GM12878 (cell line): ENCODE measurements around the gene TNP2. TPM values are rescaled to one million over a fixed set of nuclear protein-coding genes. Genes with fewer than 3 reads are reported as not detected.

Experiments used
- ATAC-seq: fragments of 200-7000 bp; cut with Tn5 transposase; 3 replicates; pipeline ENCODE4 v1.9.1; 2020; ENCODE audit warnings: mild to moderate bottlenecking, moderate library complexity
- BruUV-seq: library from RNA; stranded (reverse); fragments of 400-500 nt; replicated peaks from 2 replicates; lab custom pipeline; 2021; lab: Mats Ljungman, UMichigan
- CTCF ChIA-PET: fragments of 300-600 bp; sonication (Branson Sonifier 250); formaldehyde crosslinking; extraction: SDS; loops from one replicate; lab custom pipeline; 2021; ENCODE audit warnings: inconsistent platforms; lab: Yijun Ruan, JAX
- POLR2A ChIA-PET: fragments of 350-600 bp; formaldehyde crosslinking; extraction: SDS; loops from one replicate; lab custom pipeline; 2021; ENCODE audit warnings: inconsistent platforms; lab: Charles Lee
- RAD21 ChIA-PET: fragments of 300-600 bp; sonication (Branson Sonifier 250); formaldehyde crosslinking; loops from one replicate; lab custom pipeline; 2023; ENCODE audit warnings: antibody characterized with exemption; ENCODE audit not compliant: unreplicated experiment; lab: Charles Lee
- SMC1A ChIA-PET: fragments of 300-600 bp; sonication (Branson Sonifier 250); formaldehyde crosslinking; loops from one replicate; lab custom pipeline; 2023; ENCODE audit not compliant: unreplicated experiment, uncharacterized antibody; lab: Charles Lee
- DNase-seq: peaks from one replicate; pipeline ENCODE4 v3.0.0-alpha.2; 2011; ENCODE audit warnings: low read depth, low spot score
- FAIRE-seq: peaks from 3 replicates; lab custom pipeline; 2011; peaks lifted over from hg19 to GRCh38; lab: Jason Lieb, UNC
- H2AFZ ChIP-seq: 2 replicates; pipeline ENCODE4 v1.6.0; 2011; ENCODE audit warnings: low read depth, low read length, control low read depth; ENCODE audit not compliant: control insufficient read depth
- H3K27ac ChIP-seq: 2 replicates; pipeline ENCODE4 v1.5.1; 2011; ENCODE audit warnings: control low read depth; ENCODE audit not compliant: control insufficient read depth, insufficient read depth
- H3K27me3 ChIP-seq, 2 experiments: replicated peaks in 1 of 2; 2 replicates each; pipeline versions ENCODE4 v1.6.0 to v1.6.1; 2011; ENCODE audit warnings: low read length in 1 of 2; ENCODE audit not compliant: control insufficient read depth in 2 of 2, insufficient read depth in 2 of 2
- H3K36me3 ChIP-seq, 2 experiments: 2 replicates each; pipeline ENCODE4 v1.5.1; 2011; ENCODE audit warnings: low read length in 1 of 2; ENCODE audit not compliant: control insufficient read depth in 2 of 2, insufficient read depth in 2 of 2
- H3K4me1 ChIP-seq: 2 replicates; pipeline ENCODE4 v1.6.1; 2011; ENCODE audit warnings: mild to moderate bottlenecking, low read length, moderate library complexity, mixed read lengths; ENCODE audit not compliant: control insufficient read depth, insufficient read depth
- H3K4me2 ChIP-seq: 2 replicates; pipeline ENCODE4 v1.6.0; 2011; ENCODE audit warnings: control low read depth; ENCODE audit not compliant: control insufficient read depth, insufficient read depth
- H3K4me3 ChIP-seq: fragments of 200-600 bp; sonication (generic); 2 replicates; pipeline ENCODE4 v1.5.1; 2016
- H3K79me2 ChIP-seq: 2 replicates; pipeline ENCODE4 v1.6.0; 2011; ENCODE audit warnings: low read length; ENCODE audit not compliant: control insufficient read depth, insufficient read depth
- H3K9ac ChIP-seq: 2 replicates; pipeline ENCODE4 v1.8.0; 2011; ENCODE audit warnings: low read length, control low read depth, mixed read lengths; ENCODE audit not compliant: control insufficient read depth, insufficient read depth
- H3K9me3 ChIP-seq: replicated peaks from 3 replicates; pipeline ENCODE4 v1.5.1; 2011; ENCODE audit warnings: mild to moderate bottlenecking, low read length; ENCODE audit not compliant: control insufficient read depth, insufficient read depth
- H4K20me1 ChIP-seq: 2 replicates; pipeline ENCODE4 v1.6.0; 2011; ENCODE audit not compliant: control insufficient read depth, insufficient read depth
- CREM ChIP-seq: IDR thresholded peaks from 2 replicates; pipeline ENCODE4 v1.6.1; 2014; ENCODE audit warnings: antibody characterized with exemption, low read depth
- DPF2 ChIP-seq: fragments of 450-650 bp; IDR thresholded peaks from 2 replicates; pipeline ENCODE4 v1.6.1; 2017; ENCODE audit warnings: mild to moderate bottlenecking
- FOXM1 ChIP-seq: IDR thresholded peaks from 2 replicates; pipeline ENCODE4 v1.6.1; 2012; ENCODE audit warnings: low read depth, mild to moderate bottlenecking, inconsistent platforms, low read length, moderate library complexity
- HDAC6 ChIP-seq: fragments of 200-600 bp; sonication (generic); IDR thresholded peaks from one replicate; pipeline ENCODE4 v1.8.0; 2017; ENCODE audit warnings: antibody characterized with exemption; ENCODE audit not compliant: unreplicated experiment
- IRF4 ChIP-seq: IDR thresholded peaks from 2 replicates; pipeline ENCODE4 v1.6.1; 2011; ENCODE audit warnings: low read depth, low read length
- MYB ChIP-seq: fragments of 150-350 bp; IDR thresholded peaks from 2 replicates; pipeline ENCODE4 v1.6.1; 2014; ENCODE audit warnings: mild to moderate bottlenecking, low read depth, low read length, borderline replicate concordance
- NR2F1 ChIP-seq: fragments of 450-650 bp; conservative IDR thresholded peaks from 2 replicates; pipeline ENCODE4 v1.6.1; 2017; ENCODE audit warnings: mild to moderate bottlenecking
- RAD21 ChIP-seq: IDR thresholded peaks from 2 replicates; pipeline ENCODE4 v1.6.1; 2011; ENCODE audit warnings: mild to moderate bottlenecking, low read depth, low read length, moderate library complexity; ENCODE audit not compliant: insufficient read depth
- RCOR1 ChIP-seq: conservative IDR thresholded peaks from 2 replicates; pipeline ENCODE4 v1.6.1; 2012; ENCODE audit warnings: low read depth, low read length, improper control_type of control experiment
- RUNX3 ChIP-seq: IDR thresholded peaks from 2 replicates; pipeline ENCODE4 v1.6.1; 2012; ENCODE audit warnings: low read length, inconsistent platforms
- SPI1 ChIP-seq: IDR thresholded peaks from 2 replicates; pipeline ENCODE4 v1.6.1; 2011; ENCODE audit warnings: low read depth, mild to moderate bottlenecking, low read length, moderate library complexity, borderline replicate concordance; ENCODE audit not compliant: insufficient read depth
- STAT3 ChIP-seq: IDR thresholded peaks from 2 replicates; pipeline ENCODE4 v1.6.1; 2011; ENCODE audit warnings: low read depth, low read length, improper control_type of control experiment
- SUZ12 ChIP-seq: fragments of 200-600 bp; sonication (generic); IDR thresholded peaks from one replicate; pipeline ENCODE4 v1.6.1; 2018; ENCODE audit warnings: antibody characterized with exemption, mild to moderate bottlenecking; ENCODE audit not compliant: unreplicated experiment
- ZNF384 ChIP-seq: IDR thresholded peaks from 2 replicates; pipeline ENCODE4 v1.6.1; 2012; ENCODE audit warnings: low read depth, mild to moderate bottlenecking, low read length, improper control_type of control experiment, borderline replicate concordance
- WGBS: methylation state at CpG from one replicate; pipeline ENCODE4 v1.1.6; 2016; ENCODE audit warnings: low lambda C conversion rate; ENCODE audit not compliant: insufficient replicate concordance, insufficient coverage; ENCODE audit errors: missing lambda C conversion rate; 5-methylcytosine and 5-hydroxymethylcytosine counted together
- in situ Hi-C: fragments of 300-500 bp; cut with MboI; formaldehyde crosslinking; loops from 9 replicates; pipeline ENCODE4 v1.14.3; 2018; ENCODE audit warnings: mixed read lengths
- intact Hi-C: fragments of 100-400 bp; cut with micrococcal nuclease; formaldehyde crosslinking; loops from one replicate; pipeline ENCODE4 v1.14.2; 2022; ENCODE audit not compliant: unreplicated experiment
- polyA plus RNA-seq, 11 experiments: library from polyadenylated mRNA; depleted of rRNA in 4 of 11; unstranded in 6 of 11; stranded (reverse) in 5 of 11; fragments of >200 nt; fragmentation: Nextera tagmentation in 4 of 11; fragmentation: Illumina TruSeq in 1 of 11; extraction: Ambion mirVana in 4 of 11; extraction: Trizol in 1 of 11; gene quantifications; 1 replicate in 1 of 11; 2 replicates in 10 of 11; pipeline versions ENCODE4 v1.2.1 to v1.2.3, GENCODE V29; 2011 to 2016; ENCODE audit warnings: inconsistent platforms in 2 of 11, missing spikeins in 2 of 11, low read depth in 1 of 11
- total RNA-seq, 4 experiments: library from RNA; depleted of rRNA in 3 of 4; stranded (reverse); fragments of >200 nt in 3 of 4; fragmentation: Illumina TruSeq in 1 of 4; extraction: Trizol in 1 of 4; gene quantifications; 2 replicates each; pipeline versions ENCODE4 v1.2.1 to v1.2.3, GENCODE V29; 2013 to 2021
- TF ChIP-seq, protein P1 (sequence below): fragments of 450-650 bp; IDR thresholded peaks from 2 replicates; pipeline ENCODE4 v1.6.1; 2017; ENCODE audit warnings: low read depth, mild to moderate bottlenecking, moderate library complexity
- TF ChIP-seq, protein P2 (sequence below): IDR thresholded peaks from 2 replicates; pipeline ENCODE4 v1.6.1; 2012; ENCODE audit warnings: mild to moderate bottlenecking, low read depth, low read length
- TF ChIP-seq, protein P3 (sequence below): fragments of 450-650 bp; IDR thresholded peaks from 2 replicates; pipeline ENCODE4 v1.6.1; 2017; ENCODE audit warnings: mild to moderate bottlenecking

Gene TNP2
- total and polyA plus RNA-seq, 10 of the 15 experiments (the other 5 are each of a cell fraction or from before 2014, with no cell fraction given): not detected

DNA sequence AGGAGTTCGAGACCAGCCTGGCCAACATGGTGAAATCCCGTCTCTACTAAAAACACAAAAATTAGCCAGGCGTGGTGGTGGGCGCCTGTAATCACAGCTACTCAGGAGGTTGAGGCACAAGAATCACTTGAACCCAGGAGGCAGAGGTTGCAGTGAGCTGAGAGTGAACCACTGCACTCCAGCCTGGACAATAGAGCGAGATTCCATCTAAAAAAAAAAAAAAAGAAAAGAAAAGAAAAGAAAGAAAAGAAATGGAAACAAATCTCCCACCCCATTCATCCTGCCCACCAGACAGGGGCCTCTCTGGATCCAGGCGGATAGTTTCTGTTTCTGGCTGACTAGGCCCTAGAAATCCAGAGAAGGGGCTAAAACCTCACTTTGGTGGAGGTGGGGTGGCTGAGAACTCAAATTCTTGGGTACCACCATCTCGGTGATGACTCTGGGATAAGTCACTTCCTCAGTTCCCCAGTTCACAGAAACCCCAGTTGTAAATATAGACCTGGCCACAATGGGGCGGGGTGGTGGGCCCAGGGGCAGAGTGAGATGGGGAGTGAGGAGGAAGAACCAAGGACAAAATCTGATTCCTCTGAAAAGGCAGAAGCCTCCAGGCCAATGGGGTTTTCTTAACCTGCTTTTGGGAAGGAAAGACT, 35.3 kb downstream of the TNP2 start:
- H3K9me3 ChIP-seq: no peaks in the 10 kb centered on the region
- ChIA-PET POLR2A (interaction anchor here (0.9 to 2.9 kb wide), 5 partner anchors 20 to 268 kb away, joined by 3 to 11 read pairs (median 3); partner anchors contain the start of gene SOCS1), SMC1A (interaction anchor here (0.6 to 2.4 kb wide), 9 partner anchors 9 to 188 kb away, joined by 3 to 14 read pairs (median 4); partner anchors contain the start of gene SOCS1), RAD21 (interaction anchor here (0.7 to 3.0 kb wide), 8 partner anchors 9 to 123 kb away, joined by 3 to 14 read pairs (median 6); partner anchors contain the start of gene SOCS1), CTCF (interaction anchor here (0.6 to 3.2 kb wide), 7 partner anchors 13 to 280 kb away, joined by 3 to 6 read pairs (median 4); no protein-coding TSS in a partner anchor)
- no peak overlapping the region for H3K9ac ChIP-seq
- H3K36me3 ChIP-seq: no peaks in the 10 kb centered on the region
- peaks cover 26% of the 10 kb centered on the region for H3K4me1 ChIP-seq
- FAIRE-seq: no peak
- no peak overlapping the region for H2AFZ ChIP-seq
- in situ Hi-C loops: no loop called here
- peak overlapping the region; percentile 74 for H3K27ac ChIP-seq
- no peaks in the 10 kb centered on the region for H4K20me1 ChIP-seq
- intact Hi-C loops: no loop called here
- ATAC-seq: peak; percentile 47
- no peak for DNase-seq
- BruUV-seq: TSS peak; percentile 50
- no peak overlapping the region for H3K4me3 ChIP-seq
- no peaks in the 10 kb centered on the region for H3K79me2 ChIP-seq
- WGBS: 16% methylated on average over 7 of the region's 8 CpGs
- H3K27me3 ChIP-seq: no peaks in the 10 kb centered on the region
- peak overlapping the region; percentile 83 for H3K4me2 ChIP-seq
- no peak for TF ChIP-seq ZNF384
- TF ChIP-seq FOXM1: no peak
- TF ChIP-seq RUNX3: peak; percentile 31; the same call in 1 of the 2 replicates
- TF ChIP-seq, protein P1, sequence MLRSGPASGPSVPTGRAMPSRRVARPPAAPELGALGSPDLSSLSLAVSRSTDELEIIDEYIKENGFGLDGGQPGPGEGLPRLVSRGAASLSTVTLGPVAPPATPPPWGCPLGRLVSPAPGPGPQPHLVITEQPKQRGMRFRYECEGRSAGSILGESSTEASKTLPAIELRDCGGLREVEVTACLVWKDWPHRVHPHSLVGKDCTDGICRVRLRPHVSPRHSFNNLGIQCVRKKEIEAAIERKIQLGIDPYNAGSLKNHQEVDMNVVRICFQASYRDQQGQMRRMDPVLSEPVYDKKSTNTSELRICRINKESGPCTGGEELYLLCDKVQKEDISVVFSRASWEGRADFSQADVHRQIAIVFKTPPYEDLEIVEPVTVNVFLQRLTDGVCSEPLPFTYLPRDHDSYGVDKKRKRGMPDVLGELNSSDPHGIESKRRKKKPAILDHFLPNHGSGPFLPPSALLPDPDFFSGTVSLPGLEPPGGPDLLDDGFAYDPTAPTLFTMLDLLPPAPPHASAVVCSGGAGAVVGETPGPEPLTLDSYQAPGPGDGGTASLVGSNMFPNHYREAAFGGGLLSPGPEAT: no peak
- no peak for TF ChIP-seq MYB
- TF ChIP-seq DPF2: no peak
- no peak for TF ChIP-seq SUZ12
- no peak for TF ChIP-seq HDAC6
- peak; percentile 27; the same call in 1 of the 2 replicates for TF ChIP-seq SPI1
- peak; percentile 9; the same call in 1 of the 2 replicates for TF ChIP-seq RAD21
- no peak for TF ChIP-seq RCOR1
- TF ChIP-seq, protein P2, sequence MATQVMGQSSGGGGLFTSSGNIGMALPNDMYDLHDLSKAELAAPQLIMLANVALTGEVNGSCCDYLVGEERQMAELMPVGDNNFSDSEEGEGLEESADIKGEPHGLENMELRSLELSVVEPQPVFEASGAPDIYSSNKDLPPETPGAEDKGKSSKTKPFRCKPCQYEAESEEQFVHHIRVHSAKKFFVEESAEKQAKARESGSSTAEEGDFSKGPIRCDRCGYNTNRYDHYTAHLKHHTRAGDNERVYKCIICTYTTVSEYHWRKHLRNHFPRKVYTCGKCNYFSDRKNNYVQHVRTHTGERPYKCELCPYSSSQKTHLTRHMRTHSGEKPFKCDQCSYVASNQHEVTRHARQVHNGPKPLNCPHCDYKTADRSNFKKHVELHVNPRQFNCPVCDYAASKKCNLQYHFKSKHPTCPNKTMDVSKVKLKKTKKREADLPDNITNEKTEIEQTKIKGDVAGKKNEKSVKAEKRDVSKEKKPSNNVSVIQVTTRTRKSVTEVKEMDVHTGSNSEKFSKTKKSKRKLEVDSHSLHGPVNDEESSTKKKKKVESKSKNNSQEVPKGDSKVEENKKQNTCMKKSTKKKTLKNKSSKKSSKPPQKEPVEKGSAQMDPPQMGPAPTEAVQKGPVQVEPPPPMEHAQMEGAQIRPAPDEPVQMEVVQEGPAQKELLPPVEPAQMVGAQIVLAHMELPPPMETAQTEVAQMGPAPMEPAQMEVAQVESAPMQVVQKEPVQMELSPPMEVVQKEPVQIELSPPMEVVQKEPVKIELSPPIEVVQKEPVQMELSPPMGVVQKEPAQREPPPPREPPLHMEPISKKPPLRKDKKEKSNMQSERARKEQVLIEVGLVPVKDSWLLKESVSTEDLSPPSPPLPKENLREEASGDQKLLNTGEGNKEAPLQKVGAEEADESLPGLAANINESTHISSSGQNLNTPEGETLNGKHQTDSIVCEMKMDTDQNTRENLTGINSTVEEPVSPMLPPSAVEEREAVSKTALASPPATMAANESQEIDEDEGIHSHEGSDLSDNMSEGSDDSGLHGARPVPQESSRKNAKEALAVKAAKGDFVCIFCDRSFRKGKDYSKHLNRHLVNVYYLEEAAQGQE: no peak
- TF ChIP-seq CREM: 0 out of 2 replicates have a peak, but pooled peaks have one; percentile 4
- no peak for TF ChIP-seq STAT3
- TF ChIP-seq, protein P3, sequence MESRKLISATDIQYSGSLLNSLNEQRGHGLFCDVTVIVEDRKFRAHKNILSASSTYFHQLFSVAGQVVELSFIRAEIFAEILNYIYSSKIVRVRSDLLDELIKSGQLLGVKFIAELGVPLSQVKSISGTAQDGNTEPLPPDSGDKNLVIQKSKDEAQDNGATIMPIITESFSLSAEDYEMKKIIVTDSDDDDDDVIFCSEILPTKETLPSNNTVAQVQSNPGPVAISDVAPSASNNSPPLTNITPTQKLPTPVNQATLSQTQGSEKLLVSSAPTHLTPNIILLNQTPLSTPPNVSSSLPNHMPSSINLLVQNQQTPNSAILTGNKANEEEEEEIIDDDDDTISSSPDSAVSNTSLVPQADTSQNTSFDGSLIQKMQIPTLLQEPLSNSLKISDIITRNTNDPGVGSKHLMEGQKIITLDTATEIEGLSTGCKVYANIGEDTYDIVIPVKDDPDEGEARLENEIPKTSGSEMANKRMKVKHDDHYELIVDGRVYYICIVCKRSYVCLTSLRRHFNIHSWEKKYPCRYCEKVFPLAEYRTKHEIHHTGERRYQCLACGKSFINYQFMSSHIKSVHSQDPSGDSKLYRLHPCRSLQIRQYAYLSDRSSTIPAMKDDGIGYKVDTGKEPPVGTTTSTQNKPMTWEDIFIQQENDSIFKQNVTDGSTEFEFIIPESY: no peak
- TF ChIP-seq NR2F1: no peak
- no peak for TF ChIP-seq IRF4
